Limb (tissue), 2 donors: Measurements from ENCODE around the gene VPS35.
"Not testable (repeated sequence)": the region's sequence is repeated elsewhere in the genome, so short reads cannot be mapped to it uniquely, and the experiment has no call there.

Experiments used
- DNase-seq, 2 donors: peaks; one replicate each; pipeline ENCODE4 v3.0.0-alpha.2; 2016; ENCODE audit errors: extremely low spot score in 2 of 2

The VPS35 gene

GRCh38 chr16:46713634-46714033 is 24.7 kb upstream of the VPS35 start:
- DNase-seq: no peak

- no peak for DNase-seq
Measured at GRCh38 chr16:46712911-46713310, 23.9 kb upstream of the VPS35 start.

DNA sequence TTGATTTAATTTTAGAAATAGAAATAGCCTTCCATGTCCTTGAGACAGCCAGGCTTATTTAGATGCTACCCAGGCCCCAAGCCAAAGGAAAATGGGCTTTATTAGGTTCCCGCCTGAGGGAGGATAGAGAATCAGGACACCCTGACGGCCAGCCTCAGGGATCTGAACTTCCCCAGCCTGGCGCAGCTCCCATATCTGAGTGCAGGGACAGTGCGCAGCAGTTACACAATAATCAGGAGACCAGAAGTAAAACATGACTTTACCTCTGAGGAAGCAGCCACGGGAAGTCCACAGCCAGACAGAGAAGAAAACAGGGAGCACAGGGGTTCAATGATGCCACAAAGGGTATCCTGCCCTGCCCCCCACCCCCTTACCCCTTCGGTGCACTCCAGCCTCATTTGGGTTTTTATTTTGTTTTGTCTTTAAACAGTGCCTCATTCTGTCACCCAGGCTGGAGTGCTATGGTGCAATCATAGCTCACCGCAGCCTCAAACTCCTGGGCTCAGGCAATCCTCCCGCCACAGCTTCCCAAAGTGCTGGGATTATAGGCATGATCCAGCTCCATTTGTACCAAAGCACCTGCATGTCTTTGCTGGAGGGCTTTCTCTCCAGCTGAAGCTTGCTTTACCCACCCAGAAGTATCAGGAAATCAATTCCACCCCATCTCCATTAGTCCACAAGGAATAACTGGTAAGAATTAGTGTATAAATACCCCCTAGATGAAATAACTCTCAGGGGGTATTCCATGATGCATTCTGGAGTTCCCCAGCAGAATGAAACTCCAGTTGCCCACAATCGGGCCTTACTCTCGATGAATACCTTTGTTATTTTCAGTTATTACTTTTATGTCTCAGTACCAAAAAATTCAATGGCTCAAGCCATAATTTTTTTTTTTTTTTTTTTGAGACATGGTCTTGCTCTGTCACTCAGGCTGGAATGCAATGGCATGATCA is 22.4 kb upstream of the VPS35 start:
- no peak for DNase-seq

- no peak for DNase-seq
Measured at GRCh38 chr16:46709469-46710005, 20.6 kb upstream of the VPS35 start.

DNA sequence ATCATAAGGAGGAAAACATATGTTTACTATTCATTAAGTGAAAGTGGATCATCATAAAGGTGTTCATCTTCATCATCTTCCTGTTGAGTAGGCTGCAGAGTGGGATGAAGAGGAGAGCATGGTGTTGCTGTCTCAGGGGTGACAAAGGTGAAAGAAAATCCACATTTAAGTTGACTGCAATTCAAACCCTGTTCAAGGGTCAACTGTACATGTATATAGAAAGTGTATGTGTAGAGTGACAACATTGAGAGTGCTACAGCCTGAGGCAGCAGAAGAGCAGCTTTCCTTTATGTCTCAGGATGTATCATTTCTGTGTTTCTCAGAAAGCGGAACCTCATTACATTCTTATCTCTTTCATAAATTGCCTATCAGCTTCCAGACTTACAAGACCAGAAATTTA is 17.7 kb upstream of the VPS35 start:
- no peak for DNase-seq

DNA sequence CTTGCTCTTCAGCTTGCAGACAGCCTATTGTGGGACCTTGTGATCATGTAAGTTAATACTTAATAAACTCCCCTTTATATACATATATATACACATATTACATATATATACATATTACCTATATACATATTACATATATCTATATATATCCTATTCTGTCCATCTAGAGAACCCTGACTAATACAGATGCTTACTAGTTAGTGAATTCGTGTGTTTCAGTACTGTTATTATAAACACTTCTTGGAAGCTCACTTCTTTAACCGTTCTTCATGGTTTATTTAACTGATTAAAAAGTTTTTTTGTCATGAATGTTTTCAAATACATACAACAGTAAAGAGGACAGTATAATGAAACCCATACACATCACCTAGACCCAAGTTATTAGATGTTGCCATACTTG is 13.1 kb upstream of the VPS35 start:
- DNase-seq: no peak

DNA sequence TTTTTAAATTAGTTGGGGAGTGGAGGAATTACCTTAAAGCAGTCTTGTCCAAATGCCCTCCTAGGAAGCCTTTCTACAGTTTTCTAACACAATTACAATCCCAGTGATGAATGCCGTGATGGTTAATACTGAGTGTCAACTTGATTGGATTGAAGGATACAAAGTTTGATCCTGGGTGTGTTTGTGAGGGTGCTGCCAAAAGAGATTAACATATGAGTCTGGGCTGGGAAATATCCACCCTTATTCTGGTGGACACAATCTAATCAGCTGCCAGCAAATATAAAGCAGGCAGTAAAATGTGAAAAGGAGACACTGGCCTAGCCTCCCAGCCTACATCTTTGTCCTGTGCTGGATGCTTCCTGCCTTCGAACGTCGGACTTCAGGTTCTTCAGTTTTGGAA is 12.6 kb upstream of the VPS35 start:
- no peak for DNase-seq

GRCh38 chr16:46700048-46700447 is 11.1 kb upstream of the VPS35 start:
- no peak for DNase-seq

GRCh38 chr16:46696957-46697356 is 8.0 kb upstream of the VPS35 start:
- no peak for DNase-seq

- DNase-seq: no peak
Measured at GRCh38 chr16:46695937-46696336, 7.0 kb upstream of the VPS35 start.

DNA sequence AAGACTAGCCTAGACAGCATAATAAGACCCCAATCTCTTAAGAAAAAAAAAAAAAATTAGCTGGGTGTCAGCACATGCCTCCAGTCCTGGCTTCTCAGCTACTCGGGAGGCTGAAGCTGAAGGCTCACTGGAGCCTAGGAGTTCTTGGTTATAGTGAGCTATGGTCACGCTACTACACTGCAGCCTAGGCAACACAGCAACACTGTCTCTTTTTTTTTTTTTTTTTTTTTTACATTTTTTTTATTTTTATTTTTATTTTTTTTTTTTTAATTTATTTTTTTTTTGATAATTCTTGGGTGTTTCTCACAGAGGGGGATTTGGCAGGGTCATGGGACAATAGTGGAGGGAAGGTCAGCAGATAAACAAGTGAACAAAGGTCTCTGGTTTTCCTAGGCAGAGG is 4.6 kb upstream of the VPS35 start:
- DNase-seq: no peak

DNA sequence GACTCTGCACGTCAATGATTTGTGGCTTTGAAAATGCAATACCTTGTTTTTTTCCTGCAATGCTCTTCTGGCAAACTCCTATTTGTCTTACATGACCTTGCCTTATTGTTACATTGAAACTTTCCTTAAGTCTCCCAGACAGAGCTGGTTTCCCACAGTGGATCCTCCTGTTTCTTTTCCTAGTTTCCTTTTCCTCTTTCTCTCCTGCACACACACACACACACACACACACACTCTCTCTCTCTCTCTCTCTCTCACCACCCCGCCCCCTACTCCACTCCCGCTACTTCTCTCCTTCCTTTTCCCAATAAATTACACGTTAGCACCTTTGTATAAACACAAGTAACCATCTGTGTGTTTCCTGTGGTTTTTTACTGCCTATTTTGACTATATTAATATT is 2.7 kb upstream of the VPS35 start:
- DNase-seq: no peak

DNA sequence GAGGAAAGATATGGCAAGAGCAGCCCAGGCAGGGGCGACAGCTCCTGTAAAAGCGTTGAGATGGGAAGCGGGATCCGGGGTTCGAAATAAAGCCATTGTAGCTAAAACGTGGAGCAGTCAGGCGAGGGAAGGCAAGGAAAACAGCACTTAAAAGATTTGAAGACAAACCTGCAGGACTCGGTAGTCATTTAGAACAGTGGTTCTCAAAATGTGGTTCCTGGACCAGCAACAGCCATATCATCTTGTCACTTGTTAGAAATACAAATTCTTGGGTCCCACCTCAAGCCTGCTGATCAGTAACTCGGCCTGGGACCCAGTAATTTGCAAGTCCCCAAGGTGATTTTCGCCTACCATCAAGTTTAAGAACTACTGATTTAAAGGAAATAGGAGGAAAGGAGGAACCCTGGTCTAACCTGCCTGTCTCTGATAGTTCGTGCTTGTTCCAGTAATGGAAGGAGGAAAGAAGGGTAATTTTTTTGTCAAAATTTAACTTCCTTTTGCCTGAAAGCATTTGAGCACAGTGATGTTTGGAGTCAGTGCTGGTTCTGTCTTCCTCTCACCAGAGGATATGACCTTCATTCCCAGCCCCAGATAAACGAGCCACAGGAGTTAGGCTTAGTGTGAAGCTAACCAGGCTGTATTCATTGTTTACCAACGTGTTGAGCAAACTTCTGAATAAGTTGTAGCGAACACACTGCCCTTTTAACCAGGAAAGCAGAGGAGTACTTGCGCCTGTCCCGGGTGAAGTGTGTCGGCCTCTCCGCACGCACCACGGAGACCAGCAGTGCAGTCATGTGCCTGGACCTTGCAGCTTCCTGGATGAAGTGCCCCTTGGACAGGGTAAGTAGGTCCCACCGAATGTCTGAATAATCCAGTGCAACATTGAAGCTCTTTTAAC is 1.6 kb upstream of the VPS35 start:
- DNase-seq: no peak

- DNase-seq: peak; percentile 96 to 98
Measured at GRCh38 chr16:46689365-46690280, 645 bp upstream of the VPS35 start, which contains the start of gene ORC6. ORC6 (plus strand) TSS chr16:46689659; CDS start chr16:46689706, 47 bp downstream.

DNA sequence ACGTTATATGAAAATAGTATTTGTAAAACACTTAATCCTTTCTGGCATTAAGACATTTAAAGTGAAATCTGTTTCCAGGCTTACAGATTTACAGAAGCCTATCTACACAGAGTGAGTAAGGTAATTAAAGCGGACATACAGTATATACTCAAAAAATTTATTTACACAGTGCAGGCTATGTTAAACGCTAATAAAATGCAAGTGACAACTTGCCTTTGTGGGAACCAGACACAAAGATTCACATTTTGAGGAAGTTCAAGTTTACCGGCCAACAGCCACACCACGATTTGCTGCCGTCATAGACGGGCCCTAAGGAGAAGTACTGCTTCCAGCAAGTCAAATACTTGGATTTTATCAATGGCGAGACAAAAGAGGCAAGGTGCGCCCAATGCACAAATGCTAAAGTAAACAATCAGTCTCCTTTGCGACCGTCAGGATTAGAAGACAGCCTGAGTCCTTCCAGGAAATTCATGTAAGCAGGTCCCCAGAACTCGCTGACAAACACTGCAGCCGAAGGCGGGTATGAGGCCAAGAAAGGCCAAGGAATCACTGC is 801 bp downstream of the VPS35 start:
- peak in 1 of 2 donors; percentile 7 for DNase-seq

- no peak for DNase-seq
Measured at GRCh38 chr16:46687486-46687885, 1.5 kb downstream of the VPS35 start.

GRCh38 chr16:46686815-46687473 is 2.0 kb downstream of the VPS35 start:
- DNase-seq: no peak

DNA sequence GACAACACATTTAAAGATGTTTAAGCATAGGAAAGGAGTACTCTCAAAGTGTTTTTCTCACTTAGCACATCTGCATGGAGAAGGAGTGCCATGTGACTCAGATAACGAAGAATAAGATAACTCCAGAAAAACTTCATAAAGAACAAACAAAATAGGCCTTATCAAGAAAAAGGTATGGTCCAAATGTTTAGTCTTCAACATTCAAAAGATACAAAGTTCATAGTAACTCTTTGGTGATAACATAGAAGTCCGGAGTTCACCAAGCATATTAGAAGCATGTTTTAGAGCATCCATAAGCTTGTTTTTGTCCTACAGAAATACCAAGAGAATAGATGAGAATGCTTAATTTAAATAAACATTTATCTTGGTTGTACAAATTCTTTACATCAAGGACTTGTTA is 7.1 kb downstream of the VPS35 start:
- DNase-seq: not testable (repeated sequence)

GRCh38 chr16:46677943-46678342 is 11.0 kb downstream of the VPS35 start:
- not testable (repeated sequence) for DNase-seq
